Activated CD8-positive, alpha-beta memory T cell treated with anti-CD3 and anti-CD28 coated beads, Interleukin-2, amount 50 U/mL, for 4 hours (primary cell): ENCODE data around the gene HSD17B11.
"Not testable (repeated sequence)": the region's sequence is repeated elsewhere in the genome, so short reads cannot be mapped to it uniquely, and the experiment has no call there.

Source experiments
- DNase-seq: peaks from one replicate; pipeline ENCODE4 v3.0.0-alpha.2; 2020

Gene HSD17B11

GRCh38 chr4:87356832-87357526 lies 34.0 kb downstream of the HSD17B11 start:
- no peak for DNase-seq

GRCh38 chr4:87354168-87355102 lies 36.6 kb downstream of the HSD17B11 start:
- DNase-seq: no peak

- peak; percentile 53 for DNase-seq
These were observed 37.4 kb downstream of the HSD17B11 start for GRCh38 chr4:87353592-87353991.

- DNase-seq: no peak
These were observed 45.8 kb downstream of the HSD17B11 start for GRCh38 chr4:87345139-87345538.

GRCh38 chr4:87342872-87343271 lies 48.1 kb downstream of the HSD17B11 start:
- no peak for DNase-seq

DNA sequence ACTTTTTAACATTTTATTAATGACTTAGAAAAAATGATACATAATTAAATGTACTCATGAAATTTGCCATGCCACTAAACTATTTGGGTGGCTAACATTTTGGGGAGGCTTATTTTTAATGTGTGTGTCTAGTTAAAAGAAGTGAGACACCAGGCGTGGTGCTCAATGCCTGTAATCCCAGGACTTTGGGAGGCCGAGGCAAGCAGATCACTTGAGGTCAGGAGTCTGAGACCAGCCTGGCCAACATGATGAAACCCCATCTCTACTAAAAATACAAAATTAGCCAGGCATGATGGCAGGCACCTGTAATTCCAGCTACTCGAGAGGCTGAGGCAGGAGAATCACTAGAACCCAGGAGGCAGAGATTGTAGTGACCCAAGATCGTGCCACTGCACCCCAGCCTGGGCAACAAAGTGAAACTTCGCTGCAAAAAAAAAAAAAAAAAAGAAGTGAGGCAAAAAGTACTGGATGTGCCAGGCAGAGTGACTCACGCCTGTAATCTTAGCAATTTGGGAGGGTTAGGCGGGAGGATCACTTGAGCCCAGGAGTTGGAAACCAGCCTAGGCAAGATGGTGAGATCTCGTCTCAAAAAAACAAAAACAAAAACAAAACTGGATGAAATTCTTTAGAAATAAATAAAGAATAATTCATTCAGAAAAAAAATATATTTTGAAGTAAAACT lies 48.9 kb downstream of the HSD17B11 start:
- not testable (repeated sequence) for DNase-seq

GRCh38 chr4:87339440-87339839 lies 51.5 kb downstream of the HSD17B11 start:
- DNase-seq: no peak

DNA sequence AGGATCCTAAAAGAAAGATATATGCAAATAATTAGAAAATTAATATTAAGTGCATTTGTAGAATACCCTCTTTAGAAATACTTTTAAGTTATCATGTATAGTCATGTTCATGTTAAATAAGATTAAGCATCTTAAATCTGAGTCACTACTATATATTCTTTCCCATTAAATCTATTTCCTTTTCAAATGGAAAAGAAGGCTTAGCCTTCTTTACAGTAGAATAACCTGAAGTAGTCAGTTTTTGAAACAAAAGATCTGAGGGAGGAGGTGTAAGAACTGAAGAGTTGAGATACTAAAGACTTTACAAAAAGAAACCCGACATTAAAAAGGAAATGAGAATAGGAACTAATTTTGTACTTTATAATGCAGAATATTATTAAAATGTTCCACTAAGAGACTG lies 53.6 kb downstream of the HSD17B11 start:
- DNase-seq: no peak

- no peak for DNase-seq
These were observed 57.7 kb downstream of the HSD17B11 start for GRCh38 chr4:87333267-87333666.

DNA sequence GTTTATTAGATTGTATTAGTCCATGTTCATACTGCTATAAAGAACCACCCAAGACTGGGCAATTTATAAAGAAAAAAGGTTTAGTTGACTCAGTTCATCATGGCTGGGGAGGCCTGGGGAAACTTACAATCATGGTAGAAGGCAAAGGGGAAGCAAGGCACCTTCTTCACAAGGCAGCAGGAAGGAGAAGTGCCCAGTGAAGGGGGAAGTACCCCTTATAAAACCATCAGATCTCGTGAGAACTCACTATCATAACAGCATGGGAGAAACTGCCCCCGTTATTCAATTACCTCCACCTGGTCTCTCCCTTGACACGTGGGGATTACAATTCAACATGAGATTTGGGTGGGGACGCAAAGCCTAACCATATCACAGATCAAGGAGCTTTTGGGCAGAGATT lies 60.2 kb downstream of the HSD17B11 start:
- no peak for DNase-seq

DNA sequence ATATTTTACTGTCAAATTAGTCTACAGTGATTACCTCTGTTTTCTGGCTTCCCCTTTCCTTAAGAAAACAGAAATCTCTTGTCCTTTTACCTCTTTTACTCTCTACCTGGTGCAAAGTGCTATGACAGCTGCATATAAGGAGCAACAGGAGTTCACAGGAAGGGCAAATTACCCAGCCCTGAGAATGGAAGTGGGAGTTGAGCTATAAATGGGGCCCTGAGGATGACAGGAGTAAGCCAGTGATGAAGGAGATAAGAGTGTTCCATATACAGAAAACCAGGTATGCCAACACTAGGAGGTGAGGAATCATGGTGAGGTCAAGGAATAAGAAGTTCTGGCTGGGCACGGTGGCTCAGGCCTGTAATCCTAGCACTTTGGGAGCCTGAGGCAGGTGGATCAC lies 63.9 kb downstream of the HSD17B11 start:
- DNase-seq: no peak

DNA sequence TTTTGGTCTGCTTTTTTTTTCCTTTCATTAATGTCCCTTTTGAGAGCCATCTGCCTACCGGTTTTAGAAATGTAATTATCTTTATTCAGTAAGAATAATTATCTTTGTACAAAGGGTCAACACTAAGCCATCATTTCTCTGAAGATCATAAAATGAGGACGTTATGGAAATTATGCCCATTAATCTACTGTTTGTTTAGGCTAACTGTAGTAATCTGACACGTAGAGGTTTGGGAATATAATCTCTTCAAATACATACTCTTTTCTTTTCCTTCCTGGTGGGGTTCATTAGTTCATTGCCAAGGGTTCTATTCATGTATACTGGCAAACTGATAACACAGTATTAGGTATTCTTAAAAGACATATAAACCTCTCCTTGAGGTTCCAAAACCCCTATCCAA lies 64.5 kb downstream of the HSD17B11 start:
- DNase-seq: no peak

DNA sequence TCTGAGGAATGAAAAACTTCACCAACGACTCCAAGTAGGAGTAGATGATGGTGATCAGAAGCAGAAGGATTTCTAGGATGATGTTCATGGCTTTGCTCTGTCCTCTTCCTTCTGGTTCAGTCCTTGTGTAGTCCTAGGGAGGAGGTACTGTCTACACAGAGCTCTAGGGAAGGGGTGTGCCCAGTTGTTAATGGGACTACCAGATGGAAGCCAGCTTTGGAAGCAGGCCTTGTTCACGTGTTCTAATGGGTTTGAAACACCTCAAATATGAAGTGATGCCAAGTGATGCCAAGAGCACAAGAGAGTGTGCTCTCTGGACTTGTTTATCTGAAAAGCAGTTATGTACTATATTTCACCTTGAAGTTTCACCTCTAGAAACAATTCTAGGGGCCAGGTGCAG lies 68.2 kb downstream of the HSD17B11 start, which contains the start of gene HSD17B13:
TSS of gene HSD17B13 (minus strand) at position 129 of the 400 bp plus-strand sequence. CDS start at position 88, 41 bp downstream.
- no peak for DNase-seq

DNA sequence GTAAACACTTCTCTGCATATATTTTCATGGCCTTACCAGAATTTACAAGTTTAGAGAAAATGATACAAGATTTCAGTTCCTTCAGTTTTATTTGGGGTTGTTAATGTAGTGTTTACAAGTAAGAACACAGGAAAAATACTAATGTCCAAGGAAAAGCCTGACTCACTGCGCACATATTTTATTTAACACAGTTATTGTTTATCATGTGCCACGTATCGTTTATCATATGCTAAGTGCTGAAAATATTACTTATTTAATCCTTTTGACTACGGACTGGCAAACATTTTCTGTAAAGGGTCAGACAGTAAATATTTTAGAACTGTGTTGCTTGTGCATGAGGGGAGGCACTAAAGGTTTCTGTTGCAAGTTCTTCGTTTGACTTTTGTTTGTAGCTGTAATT lies 69.1 kb downstream of the HSD17B11 start:
- DNase-seq: no peak

DNA sequence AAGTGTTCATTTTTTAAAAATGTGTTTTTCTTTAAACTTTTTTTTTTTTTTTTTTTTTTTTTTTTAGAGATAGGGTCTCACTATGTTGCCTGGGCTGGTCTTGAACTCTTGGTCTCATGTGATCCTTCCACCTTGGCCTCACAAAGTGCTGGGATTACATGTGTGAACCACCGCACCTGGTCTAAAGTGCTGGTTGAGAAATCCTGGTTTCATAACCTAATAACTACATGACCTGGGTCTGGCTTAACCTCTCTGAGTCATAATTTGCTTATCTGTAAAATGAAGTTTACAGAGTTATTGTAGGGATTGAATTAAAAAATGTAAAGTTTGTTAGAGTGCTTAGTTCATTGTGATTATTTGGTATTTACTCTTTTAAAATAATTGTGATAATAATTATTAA lies 73.5 kb downstream of the HSD17B11 start:
- DNase-seq: no peak

GRCh38 chr4:87316961-87317360 lies 74.0 kb downstream of the HSD17B11 start:
- no peak for DNase-seq

- DNase-seq: not testable (repeated sequence)
These were observed 76.0 kb downstream of the HSD17B11 start for GRCh38 chr4:87315000-87315399.

GRCh38 chr4:87313756-87314155 lies 77.2 kb downstream of the HSD17B11 start:
- DNase-seq: no peak

DNA sequence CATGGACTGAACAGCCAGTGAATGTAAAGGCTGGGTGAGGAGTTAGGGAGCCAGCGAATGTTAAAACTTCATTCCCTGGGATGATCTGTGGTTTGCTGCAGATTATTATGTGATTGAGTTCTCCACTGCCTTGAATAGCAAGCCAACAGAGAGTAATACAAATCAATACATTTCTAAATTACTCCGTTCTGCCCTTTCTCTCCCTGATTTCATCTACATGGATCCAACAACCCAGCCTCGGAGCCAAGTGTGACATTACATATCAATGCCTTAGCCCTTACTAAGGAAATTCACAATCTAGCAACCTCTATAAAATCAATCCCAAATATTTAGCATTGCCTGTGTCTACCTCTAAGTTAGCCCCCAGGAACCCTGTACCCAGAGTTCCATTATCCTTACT lies 79.3 kb downstream of the HSD17B11 start:
- DNase-seq: no peak

GRCh38 chr4:87310691-87311335 lies 80.2 kb downstream of the HSD17B11 start:
- no peak for DNase-seq

- DNase-seq: no peak
These were observed 81.4 kb downstream of the HSD17B11 start for GRCh38 chr4:87309625-87310024.

DNA sequence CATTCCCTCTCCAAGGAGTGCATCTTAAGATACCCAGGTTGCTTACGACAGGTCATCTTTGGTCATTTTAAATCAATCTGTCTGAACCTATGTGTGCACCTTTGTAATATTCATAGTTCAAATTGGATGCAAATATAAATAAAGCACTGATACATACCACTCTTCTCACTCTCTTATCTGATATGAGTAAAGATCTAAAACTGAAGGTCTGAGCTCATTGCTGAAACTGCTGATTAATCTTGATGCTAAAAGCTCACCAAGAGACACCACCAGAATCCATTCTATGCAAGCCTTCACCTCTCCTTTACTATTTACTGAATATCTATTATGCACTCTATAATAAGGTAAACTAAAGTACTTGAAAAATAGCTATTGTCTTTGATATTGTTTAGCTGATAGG lies 84.9 kb downstream of the HSD17B11 start:
- no peak for DNase-seq

DNA sequence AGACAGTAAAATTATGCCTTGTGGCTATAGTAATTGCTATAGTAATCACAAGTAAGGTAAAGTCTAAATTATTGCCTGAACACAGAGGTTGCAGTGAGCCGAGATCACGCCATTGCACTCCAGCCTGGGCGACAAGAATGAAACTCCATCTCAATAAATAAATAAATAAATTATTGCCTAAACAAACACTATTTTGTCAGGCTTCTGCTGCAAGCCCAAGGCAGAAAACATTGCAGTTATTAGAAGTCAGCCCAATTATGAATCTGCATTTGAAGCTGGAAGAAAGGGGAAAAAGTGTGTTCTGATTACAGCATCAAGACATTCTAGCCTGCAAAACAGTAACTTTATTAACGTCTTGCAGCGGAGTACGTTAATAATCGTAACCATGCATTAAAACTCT lies 85.4 kb downstream of the HSD17B11 start:
- DNase-seq: no peak
